PFSK-1 (cell line): ENCODE results near the gene RAPH1.

Experiments
- FOXP2 ChIP-seq: optimal IDR thresholded peaks from 2 replicates; pipeline ENCODE3; 2011; ENCODE audit warnings: borderline replicate concordance, control low read depth, inconsistent platforms; ENCODE audit not compliant: insufficient read depth; ENCODE audit errors: extremely low read length, extremely low read depth
- POLR2AphosphoS5 ChIP-seq: IDR thresholded peaks from 2 replicates; pipeline ENCODE4 v1.6.1; 2012; ENCODE audit warnings: low read depth, mild to moderate bottlenecking, control low read depth, low read length, moderate library complexity
- SIN3A ChIP-seq: IDR thresholded peaks from 2 replicates; pipeline ENCODE4 v1.6.1; 2012; ENCODE audit warnings: mild to moderate bottlenecking, low read length, moderate library complexity, borderline replicate concordance; ENCODE audit not compliant: insufficient read depth
- TAF1 ChIP-seq: IDR thresholded peaks from 2 replicates; pipeline ENCODE4 v1.6.1; 2012; ENCODE audit warnings: low read length, control low read depth, borderline replicate concordance; ENCODE audit not compliant: insufficient read depth
- TF ChIP-seq, protein P1 (sequence below), 2 experiments: IDR thresholded peaks; 2 replicates each; pipeline versions ENCODE4 v1.6.1 to v1.8.0; 2011 to 2012; ENCODE audit warnings: low read depth in 2 of 2, low read length in 2 of 2, control low read depth in 1 of 2, inconsistent platforms in 1 of 2, mild to moderate bottlenecking in 1 of 2, moderate library complexity in 1 of 2; ENCODE audit not compliant: insufficient read depth in 1 of 2

The RAPH1 gene

DNA sequence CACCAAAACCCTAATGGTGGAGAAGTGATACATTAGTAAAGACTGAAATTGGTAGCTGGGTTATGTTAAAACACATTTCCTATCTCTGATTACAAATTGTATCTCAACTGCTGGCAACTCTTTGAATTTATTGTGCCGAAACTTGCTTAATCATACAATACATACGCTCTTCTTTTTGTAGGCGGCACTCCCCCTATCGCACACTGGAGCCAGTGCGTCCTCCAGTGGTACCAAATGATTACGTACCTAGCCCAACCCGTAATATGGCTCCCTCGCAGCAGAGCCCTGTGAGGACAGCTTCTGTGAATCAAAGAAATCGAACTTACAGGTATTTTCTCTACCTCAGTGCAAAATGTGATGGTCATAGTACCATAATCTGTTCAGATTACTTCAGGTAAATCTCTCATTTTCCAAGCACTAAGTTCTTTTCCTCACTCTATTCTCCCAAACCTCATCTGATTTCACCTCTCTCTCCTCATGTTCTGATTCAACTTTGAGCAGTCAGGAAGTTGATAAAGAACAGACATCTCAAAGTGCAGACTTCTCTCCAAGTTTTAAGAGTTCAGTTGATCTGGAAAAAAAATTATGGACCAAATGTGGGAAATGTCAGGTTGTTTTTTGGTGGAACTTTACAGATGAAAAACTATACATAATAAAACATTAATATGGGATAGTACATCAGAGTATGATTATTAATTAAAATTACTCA, 140.4 kb downstream of the RAPH1 start:
- no peak for TF ChIP-seq SIN3A
- TF ChIP-seq POLR2AphosphoS5, result no peak
- TF ChIP-seq, protein P1, sequence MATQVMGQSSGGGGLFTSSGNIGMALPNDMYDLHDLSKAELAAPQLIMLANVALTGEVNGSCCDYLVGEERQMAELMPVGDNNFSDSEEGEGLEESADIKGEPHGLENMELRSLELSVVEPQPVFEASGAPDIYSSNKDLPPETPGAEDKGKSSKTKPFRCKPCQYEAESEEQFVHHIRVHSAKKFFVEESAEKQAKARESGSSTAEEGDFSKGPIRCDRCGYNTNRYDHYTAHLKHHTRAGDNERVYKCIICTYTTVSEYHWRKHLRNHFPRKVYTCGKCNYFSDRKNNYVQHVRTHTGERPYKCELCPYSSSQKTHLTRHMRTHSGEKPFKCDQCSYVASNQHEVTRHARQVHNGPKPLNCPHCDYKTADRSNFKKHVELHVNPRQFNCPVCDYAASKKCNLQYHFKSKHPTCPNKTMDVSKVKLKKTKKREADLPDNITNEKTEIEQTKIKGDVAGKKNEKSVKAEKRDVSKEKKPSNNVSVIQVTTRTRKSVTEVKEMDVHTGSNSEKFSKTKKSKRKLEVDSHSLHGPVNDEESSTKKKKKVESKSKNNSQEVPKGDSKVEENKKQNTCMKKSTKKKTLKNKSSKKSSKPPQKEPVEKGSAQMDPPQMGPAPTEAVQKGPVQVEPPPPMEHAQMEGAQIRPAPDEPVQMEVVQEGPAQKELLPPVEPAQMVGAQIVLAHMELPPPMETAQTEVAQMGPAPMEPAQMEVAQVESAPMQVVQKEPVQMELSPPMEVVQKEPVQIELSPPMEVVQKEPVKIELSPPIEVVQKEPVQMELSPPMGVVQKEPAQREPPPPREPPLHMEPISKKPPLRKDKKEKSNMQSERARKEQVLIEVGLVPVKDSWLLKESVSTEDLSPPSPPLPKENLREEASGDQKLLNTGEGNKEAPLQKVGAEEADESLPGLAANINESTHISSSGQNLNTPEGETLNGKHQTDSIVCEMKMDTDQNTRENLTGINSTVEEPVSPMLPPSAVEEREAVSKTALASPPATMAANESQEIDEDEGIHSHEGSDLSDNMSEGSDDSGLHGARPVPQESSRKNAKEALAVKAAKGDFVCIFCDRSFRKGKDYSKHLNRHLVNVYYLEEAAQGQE (IDR thresholded peaks at IDR 0.05; ENCODE audit: insufficient read depth in 1 of 2, low read depth in 2 of 2, low read length in 2 of 2), result no peak
- no peak for TF ChIP-seq TAF1
- TF ChIP-seq FOXP2, result no peak

DNA sequence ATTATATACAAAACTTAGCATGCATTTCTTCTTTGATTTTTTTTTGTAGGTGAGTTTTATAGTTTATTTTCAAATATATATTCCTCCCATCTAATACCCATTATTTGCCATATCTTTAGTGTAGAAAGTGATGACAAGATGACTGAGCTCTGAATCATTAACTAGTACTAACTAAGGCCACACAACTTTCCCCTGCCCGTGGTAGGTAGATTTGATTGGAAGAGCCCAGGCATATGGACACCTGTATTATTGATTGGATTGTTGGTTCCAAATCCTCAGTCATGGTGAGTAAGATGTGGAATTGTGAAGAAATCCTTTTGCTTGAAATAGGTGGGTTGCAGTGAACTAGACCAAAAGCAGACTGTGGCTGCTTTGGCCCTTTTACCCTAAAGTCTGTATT, 152.1 kb downstream of the RAPH1 start:
- no peak for TF ChIP-seq TAF1
- no peak for TF ChIP-seq POLR2AphosphoS5
- TF ChIP-seq, protein P1 (IDR thresholded peaks at IDR 0.05; ENCODE audit: insufficient read depth in 1 of 2, low read depth in 2 of 2, low read length in 2 of 2), result no peak
- TF ChIP-seq FOXP2, result no peak
- no peak for TF ChIP-seq SIN3A

DNA sequence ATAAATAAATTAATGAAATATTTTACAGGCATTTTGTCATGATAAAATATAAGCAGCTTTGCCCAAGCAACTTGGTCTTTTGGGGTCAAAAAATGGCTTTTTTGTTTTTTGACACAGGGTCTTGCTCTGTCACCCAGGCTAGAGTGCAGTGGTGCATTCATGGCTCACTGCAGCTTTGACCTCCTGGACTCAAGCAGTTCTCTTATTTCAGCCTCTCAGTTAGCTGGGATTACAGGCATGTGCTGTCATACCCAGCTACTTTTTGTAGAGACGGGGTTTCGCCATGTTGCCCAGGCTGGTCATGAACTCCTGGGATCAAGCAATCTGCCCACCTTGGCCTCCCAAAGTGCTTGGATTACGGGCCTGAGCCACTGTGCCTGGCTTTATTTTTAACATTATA, 155.9 kb downstream of the RAPH1 start:
- TF ChIP-seq, protein P1 (IDR thresholded peaks at IDR 0.05; ENCODE audit: insufficient read depth in 1 of 2, low read depth in 2 of 2, low read length in 2 of 2), result no peak
- TF ChIP-seq FOXP2 (no peak), POLR2AphosphoS5 (no peak), SIN3A (no peak), TAF1 (no peak)

DNA sequence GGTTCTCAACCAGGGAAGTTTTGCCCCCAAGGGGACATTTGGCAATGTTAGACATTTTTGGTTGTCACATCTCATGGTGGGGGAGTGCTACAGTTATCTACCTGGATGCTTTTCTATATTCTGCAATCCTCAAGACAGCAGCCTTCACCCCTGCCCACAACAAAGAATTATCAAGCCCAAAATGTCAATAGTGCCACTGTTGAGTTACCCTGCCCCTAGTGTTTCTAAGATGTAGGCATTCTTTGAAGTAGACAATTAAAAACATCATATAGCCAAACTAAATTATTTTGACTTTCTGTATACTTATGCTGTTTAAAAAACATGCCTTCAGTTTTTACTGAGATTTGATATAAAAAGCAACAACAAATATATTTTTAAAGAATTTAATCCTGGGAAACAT, 158.9 kb downstream of the RAPH1 start:
- TF ChIP-seq FOXP2 (no peak), TAF1 (no peak), POLR2AphosphoS5 (no peak), SIN3A (no peak)
- TF ChIP-seq, protein P1 (IDR thresholded peaks at IDR 0.05; ENCODE audit: insufficient read depth in 1 of 2, low read depth in 2 of 2, low read length in 2 of 2), result no peak
